K562 (cell line): Measurements from ENCODE around the gene MRPL54. TPM values are rescaled to one million over a fixed set of nuclear protein-coding genes. Genes with fewer than 3 reads are reported as not detected.
A peak's percentile ranks its signal among the peaks of the same experiment; 100 is the strongest.

Source experiments
- ATAC-seq: fragments of 200-7000 bp; cut with Tn5 transposase; 3 replicates; pipeline ENCODE4 v1.9.1; 2020; ENCODE audit warnings: moderate library complexity
- BruUV-seq: library from RNA; stranded (reverse); fragments of 400-500 nt; replicated peaks from 2 replicates; lab custom pipeline; 2021; lab: Mats Ljungman, UMichigan
- CTCF ChIA-PET: fragments of 300-600 bp; formaldehyde crosslinking; extraction: SDS; loops from one replicate; lab custom pipeline; 2021; ENCODE audit warnings: low intra/inter-chr PET ratio; lab: Yijun Ruan, JAX
- POLR2A ChIA-PET: fragments of 300-600, 350-650 bp; sonication (Branson Sonifier 250); formaldehyde crosslinking; extraction: SDS; loops from one replicate; lab custom pipeline; 2021; ENCODE audit warnings: antibody characterized with exemption, inconsistent platforms; lab: Yijun Ruan, JAX
- DNase-seq, 4 experiments: peaks; one replicate each; pipeline versions ENCODE4 v3.0.0 to v3.0.0-alpha.2; 2011 to 2018; ENCODE audit warnings: low spot score in 3 of 4, mixed read lengths in 3 of 4; ENCODE audit errors: extremely low read depth in 1 of 4
- FAIRE-seq: peaks from 2 replicates; lab custom pipeline; 2011; peaks lifted over from hg19 to GRCh38; lab: Jason Lieb, UNC
- H2AFZ ChIP-seq: 2 replicates; pipeline ENCODE4 v1.6.0; 2011; ENCODE audit warnings: low read depth, low read length, control low read depth, inconsistent platforms
- H3K27ac ChIP-seq: fragments of 200-600 bp; 3 replicates; pipeline ENCODE4 v1.8.0; 2011; ENCODE audit warnings: low read depth, mild to moderate bottlenecking, control low read depth, inconsistent platforms, low read length, moderate library complexity, mixed read lengths; ENCODE audit errors: extremely low read depth
- H3K27me3 ChIP-seq, 2 experiments: fragments of 300-600 bp in 1 of 2; 2 replicates in 1 of 2; 3 replicates in 1 of 2; pipeline versions ENCODE4 v1.6.0 to v1.8.0; 2011; ENCODE audit warnings: inconsistent platforms in 2 of 2, low read length in 2 of 2, mild to moderate bottlenecking in 1 of 2, mixed read lengths in 1 of 2, moderate library complexity in 1 of 2; ENCODE audit not compliant: control insufficient read depth in 2 of 2, insufficient read depth in 2 of 2
- H3K36me3 ChIP-seq: fragments of 300-600 bp; 3 replicates; pipeline ENCODE4 v1.8.0; 2011; ENCODE audit warnings: mild to moderate bottlenecking, low read length, inconsistent platforms; ENCODE audit not compliant: control insufficient read depth, insufficient read depth
- H3K4me1 ChIP-seq, 2 experiments: fragments of 200-600 bp in 1 of 2; replicated peaks in 1 of 2; 2 replicates in 1 of 2; 3 replicates in 1 of 2; pipeline versions ENCODE4 v1.5.1 to v1.8.0; 2011; ENCODE audit warnings: inconsistent platforms in 2 of 2, low read length in 2 of 2, mild to moderate bottlenecking in 1 of 2, mixed read lengths in 1 of 2, moderate library complexity in 1 of 2; ENCODE audit not compliant: control insufficient read depth in 2 of 2, insufficient read depth in 2 of 2
- H3K4me2 ChIP-seq: 2 replicates; pipeline ENCODE4 v1.6.1; 2011; ENCODE audit warnings: low read length, control low read depth, inconsistent platforms, mixed read lengths; ENCODE audit not compliant: insufficient read depth
- H3K4me3 ChIP-seq: fragments of 200-600 bp; sonication (generic), shearing (Covaris generic); 2 replicates; pipeline ENCODE4 v1.5.1; 2016; ENCODE audit warnings: control low read depth, inconsistent platforms
- H3K79me2 ChIP-seq: fragments of 200-600 bp; 3 replicates; pipeline ENCODE4 v1.8.0; 2011; ENCODE audit warnings: low read length, inconsistent platforms; ENCODE audit not compliant: control insufficient read depth, insufficient read depth
- H3K9ac ChIP-seq, 2 experiments: 2 replicates each; pipeline versions ENCODE4 v1.6.0 to v1.6.1; 2011; ENCODE audit warnings: low read depth in 2 of 2, low read length in 2 of 2, control low read depth in 1 of 2, inconsistent platforms in 1 of 2, mild to moderate bottlenecking in 1 of 2, mixed read lengths in 1 of 2; ENCODE audit not compliant: insufficient read depth in 1 of 2
- H3K9me1 ChIP-seq: one replicate; pipeline ENCODE4 v1.6.0; 2011; ENCODE audit warnings: inconsistent platforms, mild to moderate bottlenecking, low read length, moderate library complexity; ENCODE audit not compliant: control insufficient read depth, insufficient read depth
- H3K9me3 ChIP-seq: replicated peaks from 2 replicates; pipeline ENCODE4 v1.5.1; 2011; ENCODE audit warnings: low read depth, low read length, inconsistent platforms; ENCODE audit not compliant: control insufficient read depth, insufficient read depth
- H4K20me1 ChIP-seq: replicated peaks from 2 replicates; pipeline ENCODE4 v1.6.1; 2011; ENCODE audit warnings: low read length, inconsistent platforms, mixed read lengths; ENCODE audit not compliant: control insufficient read depth, insufficient read depth
- ARHGAP35 ChIP-seq: fragments of 450-650 bp; IDR thresholded peaks from 2 replicates; pipeline ENCODE4 v1.6.1; 2018; ENCODE audit not compliant: partially characterized antibody
- BCOR ChIP-seq: fragments of 450-650 bp; IDR thresholded peaks from 2 replicates; pipeline ENCODE4 v1.6.1; 2016
- CAMTA2 ChIP-seq: fragments of 250-450 bp; sonication (Bioruptor Pico); conservative IDR thresholded peaks from 2 replicates; pipeline ENCODE4 v1.5.1; 2022
- DMBX1 ChIP-seq: fragments of 250-450 bp; sonication (Bioruptor Pico); IDR thresholded peaks from 2 replicates; pipeline ENCODE4 v1.8.0; 2022; ENCODE audit warnings: inconsistent platforms, mild to moderate bottlenecking, moderate library complexity, borderline replicate concordance
- ETV5 ChIP-seq: sonication (generic); formaldehyde crosslinking; IDR thresholded peaks from 2 replicates; pipeline ENCODE4 v1.4.0; 2020; ENCODE audit warnings: low read depth, mild to moderate bottlenecking, missing genetic modification reagents
- GTF2E2 ChIP-seq: fragments of 200-800 bp; sonication (Bioruptor generic); IDR thresholded peaks from 2 replicates; pipeline ENCODE4 v1.6.1; 2016; ENCODE audit warnings: missing genetic modification characterization, missing compliant biosample characterization
- KDM1A ChIP-seq, 2 experiments: fragments of 450-650 bp; IDR thresholded peaks; 2 replicates each; pipeline ENCODE4 v1.6.1; 2016; ENCODE audit warnings: mild to moderate bottlenecking in 2 of 2
- KLF1 ChIP-seq: fragments of 450-650 bp; IDR thresholded peaks from 2 replicates; pipeline ENCODE4 v1.6.1; 2016; ENCODE audit warnings: missing genetic modification characterization, missing compliant biosample characterization
- MIER1 ChIP-seq: fragments of 450-650 bp; IDR thresholded peaks from 2 replicates; pipeline ENCODE4 v1.6.1; 2016; ENCODE audit warnings: antibody characterized with exemption, mild to moderate bottlenecking, low read depth
- MTA3 ChIP-seq: fragments of 450-650 bp; formaldehyde crosslinking; IDR thresholded peaks from 2 replicates; pipeline ENCODE4 v1.6.1; 2017; ENCODE audit warnings: mild to moderate bottlenecking, borderline replicate concordance
- PPARD ChIP-seq: fragments of 250-450 bp; sonication (Bioruptor Pico); IDR thresholded peaks from 2 replicates; pipeline ENCODE4 v1.8.0; 2022; ENCODE audit warnings: inconsistent platforms, mild to moderate bottlenecking, moderate library complexity
- RB1 ChIP-seq: fragments of 450-650 bp; IDR thresholded peaks from 2 replicates; pipeline ENCODE4 v1.6.1; 2017; ENCODE audit warnings: low read depth, mild to moderate bottlenecking
- RBM25 ChIP-seq: fragments of 200-400 bp; formaldehyde crosslinking; IDR thresholded peaks from 2 replicates; pipeline ENCODE4 v1.6.1; 2018; ENCODE audit warnings: low read length, low read depth, moderate library complexity; ENCODE audit not compliant: severe bottlenecking
- SFPQ ChIP-seq: fragments of 200-400 bp; formaldehyde crosslinking; IDR thresholded peaks from 2 replicates; pipeline ENCODE4 v1.6.1; 2017; ENCODE audit warnings: mild to moderate bottlenecking, low read depth, low read length, moderate library complexity
- SMARCA5 ChIP-seq: fragments of 450-650 bp; IDR thresholded peaks from 2 replicates; pipeline ENCODE4 v1.6.1; 2016
- TEAD1 ChIP-seq, 2 experiments: fragments of 450-650 bp in 1 of 2; sonication (generic) in 1 of 2; formaldehyde crosslinking; IDR thresholded peaks; 2 replicates each; pipeline versions ENCODE4 v1.4.0 to v1.8.0; 2020 to 2022; ENCODE audit warnings: mild to moderate bottlenecking in 2 of 2, missing genetic modification reagents in 1 of 2
- ZNF121 ChIP-seq: sonication (generic); formaldehyde crosslinking; conservative IDR thresholded peaks from 2 replicates; pipeline ENCODE4 v1.8.0; 2022; ENCODE audit warnings: missing genetic modification reagents
- ZNF740 ChIP-seq, 3 experiments: fragments of 200-800 bp in 1 of 3; sonication (Bioruptor generic) in 1 of 3; sonication (generic) in 1 of 3; formaldehyde crosslinking in 1 of 3; IDR thresholded peaks; 2 replicates each; pipeline versions ENCODE4 v1.6.1 to v1.8.0; 2016 to 2022; ENCODE audit warnings: mild to moderate bottlenecking in 2 of 3, missing compliant biosample characterization in 2 of 3, missing genetic modification characterization in 2 of 3, missing genetic modification reagents in 1 of 3
- WGBS: fragments of 100-300 bp; shearing (Covaris generic); methylation state at CpG from one replicate; pipeline ENCODE4 v1.1.6; 2016; ENCODE audit warnings: low coverage, mixed read lengths; ENCODE audit not compliant: insufficient coverage; ENCODE audit errors: missing lambda C conversion rate; 5-methylcytosine and 5-hydroxymethylcytosine counted together
- in situ Hi-C: fragments of 300-500 bp; cut with MboI; formaldehyde crosslinking; loops from 4 replicates; pipeline ENCODE4 v1.15.0; 2018; ENCODE audit warnings: inconsistent platforms, mixed read lengths
- intact Hi-C: fragments of 100-400 bp; cut with micrococcal nuclease; formaldehyde crosslinking; loops from 2 replicates; pipeline ENCODE4 v1.14.2; 2022
- polyA plus RNA-seq, 8 experiments: library from polyadenylated mRNA; depleted of rRNA in 4 of 8; stranded (reverse) in 5 of 8; unstranded in 3 of 8; fragments of >200 nt; fragmentation: Nextera tagmentation in 2 of 8; fragmentation: Illumina TruSeq in 1 of 8; extraction: Ambion mirVana in 2 of 8; extraction: Trizol in 1 of 8; gene quantifications; 2 replicates each; pipeline versions ENCODE4 v1.2.1 to v1.2.3, GENCODE V29; 2011 to 2014; ENCODE audit warnings: inconsistent platforms in 1 of 8, missing spikeins in 1 of 8
- total RNA-seq, 7 experiments: library from RNA; depleted of rRNA in 6 of 7; stranded (reverse); fragments of >200 nt in 6 of 7; fragmentation: Illumina TruSeq in 2 of 7; extraction: Trizol in 2 of 7; gene quantifications; 2 replicates each; pipeline versions ENCODE4 v1.2.1 to v1.2.3, GENCODE V29; 2011 to 2021; ENCODE audit warnings: low replicate concordance in 1 of 7

The MRPL54 gene
- total and polyA plus RNA-seq, 9 of the 15 experiments (the other 6 are each of a cell fraction or from before 2014, with no cell fraction given), result 3.5 to 120 (median 56.9) TPM

GRCh38 chr19:3759482-3760254 lies 2.8 kb upstream of the MRPL54 start (continued):
- no peak for TF ChIP-seq DMBX1 (CRISPR knock-in tag)
- no peak for TF ChIP-seq RB1
- no peak for TF ChIP-seq KLF1 (tag)
- TF ChIP-seq PPARD, result no peak

GRCh38 chr19:3760871-3761361 lies 1.6 kb upstream of the MRPL54 start:
- intact Hi-C loops, result no loop called here
- DNase-seq, result peak in 3 of 4 experiments; percentile 29 to 39 (median 34)
- Histone ChIP-seq H3K36me3 (peaks cover 26% of the 10 kb centered on the region; the same call in 2 of the 3 replicates), H3K4me1 (peaks cover 8 to 25% of the 10 kb centered on the region in 2 experiments; a peak in 4 of 5 replicates), H3K9ac (peak overlapping the region; percentile 97 to 100), H3K4me3 (peak overlapping the region; percentile 100), H3K79me2 (peaks cover 26% of the 10 kb centered on the region), H3K9me3 (no peaks in the 10 kb centered on the region), H4K20me1 (no peaks in the 10 kb centered on the region), H2AFZ (peak overlapping the region; percentile 100), H3K4me2 (peak overlapping the region; percentile 97), H3K27ac (peak overlapping the region; percentile 99), H3K27me3 (no peaks in the 10 kb centered on the region), H3K9me1 (no peaks in the 10 kb centered on the region)
- ChIA-PET POLR2A (interaction anchor here (0.6 to 4.0 kb wide), 3 partner anchors 12 to 775 kb away, joined by 3 to 48 read pairs (median 4); partner anchors contain the start of gene RAX2), CTCF (no interaction called here)
- BruUV-seq, result TSS peak; percentile 61
- in situ Hi-C loops, result no loop called here
- ATAC-seq, result no peak
- 24% methylated on average over 7 of the region's 7 CpGs for whole genome bisulfite sequencing
- FAIRE-seq, result no peak
- 0 out of 2 replicates have a peak, but pooled peaks have one; percentile 20 for TF ChIP-seq ZNF740 (CRISPR knock-in tag; IDR thresholded peaks at IDR 0.05)
- no peak for TF ChIP-seq ZNF740 (tag; IDR thresholded peaks at IDR 0.05)
- TF ChIP-seq BCOR, result peak; percentile 95
- TF ChIP-seq SMARCA5, result peak; percentile 64; the same call in 1 of the 2 replicates
- peak; percentile 3; the same call in 1 of the 2 replicates for TF ChIP-seq ZNF121 (CRISPR knock-in tag)
- TF ChIP-seq GTF2E2 (tag), result 0 out of 2 replicates have a peak, but pooled peaks have one; percentile 8
- TF ChIP-seq CAMTA2 (CRISPR knock-in tag), result no peak
- peak; percentile 79 for TF ChIP-seq RBM25
- TF ChIP-seq ETV5 (CRISPR knock-in tag), result no peak
- TF ChIP-seq SFPQ, result no peak
- TF ChIP-seq KDM1A (IDR thresholded peaks at IDR 0.05), result peak; percentile 82 to 89
- no peak for TF ChIP-seq MTA3
- TF ChIP-seq ARHGAP35, result peak; percentile 40
- 0 out of 4 replicates have a peak, but pooled peaks of 1 of the 2 experiments have one; percentile 14 for TF ChIP-seq TEAD1 (CRISPR knock-in tag; IDR thresholded peaks at IDR 0.05)
- TF ChIP-seq MIER1, result 0 out of 2 replicates have a peak, but pooled peaks have one; percentile 29
